GM21528 (cell line): ENCODE results near the gene OR13J1.
"Not testable (repeated sequence)": the region's sequence is repeated elsewhere in the genome, so short reads cannot be mapped to it uniquely, and the experiment has no call there.

ENCODE experiments used
- ATAC-seq: cut with Tn5 transposase; IDR thresholded peaks from one replicate; pipeline ENCODE4 v1.9.1; 2021; ENCODE audit warnings: mild to moderate bottlenecking, moderate library complexity; ENCODE audit not compliant: unreplicated experiment, low FRiP score

The OR13J1 gene

DNA sequence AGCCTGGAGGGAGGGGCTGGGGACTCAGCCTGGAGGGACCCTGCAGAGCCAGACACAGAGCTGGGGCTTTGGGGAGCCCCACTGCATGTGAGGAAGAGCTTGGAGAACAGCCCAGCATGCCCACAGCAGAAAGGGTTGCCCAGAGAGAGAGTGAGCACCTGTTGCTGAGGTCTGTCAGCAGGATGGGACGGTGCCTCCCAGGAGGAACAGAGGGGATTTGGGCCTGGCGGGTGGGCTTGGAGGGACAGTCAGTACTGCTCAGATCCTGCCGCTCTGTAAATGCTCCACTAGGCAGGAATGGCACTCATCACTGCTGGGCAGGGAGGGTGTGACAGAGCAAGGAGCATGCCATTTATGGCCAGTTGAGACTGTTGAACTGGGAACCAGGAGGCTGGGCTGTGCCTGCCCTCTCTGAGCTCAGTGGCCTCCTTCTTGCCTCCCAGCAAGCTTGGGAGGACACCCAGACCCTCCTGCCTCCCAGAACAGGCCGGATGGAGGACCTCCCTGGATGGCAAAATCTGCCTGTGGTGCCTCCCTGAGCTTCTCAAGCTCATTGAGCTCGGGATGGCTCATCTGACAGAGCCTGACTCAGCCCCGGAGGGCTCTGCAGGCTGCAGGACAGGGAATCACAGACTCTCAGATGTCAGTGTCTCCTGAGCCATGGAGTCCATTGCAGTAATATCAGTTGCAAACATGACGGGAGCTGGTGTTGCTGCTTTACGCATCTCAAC, 35.0 kb upstream of the OR13J1 start:
- ATAC-seq, result no peak

DNA sequence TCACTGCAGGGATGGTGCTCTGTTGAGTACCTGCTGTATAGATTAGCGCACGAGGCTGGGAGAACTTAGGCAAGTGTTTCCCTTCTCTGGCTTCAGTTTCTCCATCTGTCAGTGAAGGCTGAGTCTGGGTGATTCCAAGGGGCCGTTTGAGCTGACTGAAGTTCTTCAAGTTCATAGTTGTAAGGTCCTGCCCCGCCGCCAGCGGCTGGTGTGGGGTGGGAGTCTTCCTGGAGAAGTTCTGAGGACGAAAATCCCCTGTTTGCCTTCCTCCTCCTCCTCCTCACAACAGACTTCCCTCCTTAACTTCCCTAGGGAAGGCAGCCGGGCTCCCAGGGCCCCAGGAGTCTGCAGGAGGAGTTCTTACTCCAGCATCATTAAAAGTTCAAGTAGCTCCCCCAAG, 34.1 kb upstream of the OR13J1 start:
- no peak for ATAC-seq

DNA sequence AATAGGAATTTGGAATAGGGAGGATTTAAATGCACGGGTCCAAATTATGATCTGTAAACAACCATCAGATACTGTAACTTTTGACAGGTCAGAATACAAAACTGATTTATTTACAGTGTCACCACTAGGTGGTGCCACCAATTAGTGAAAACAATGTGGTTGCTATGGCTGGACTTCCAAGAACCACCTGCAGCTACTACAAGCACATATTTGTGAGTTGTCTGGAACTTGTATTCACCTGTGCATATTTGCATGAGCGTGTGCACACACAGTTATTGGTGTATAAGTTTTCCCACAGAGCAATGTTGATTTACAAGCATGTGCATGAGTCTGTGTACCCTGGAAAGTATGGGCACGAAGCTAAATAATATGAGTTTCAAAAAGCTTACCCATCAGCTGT, 32.8 kb upstream of the OR13J1 start:
- no peak for ATAC-seq

DNA sequence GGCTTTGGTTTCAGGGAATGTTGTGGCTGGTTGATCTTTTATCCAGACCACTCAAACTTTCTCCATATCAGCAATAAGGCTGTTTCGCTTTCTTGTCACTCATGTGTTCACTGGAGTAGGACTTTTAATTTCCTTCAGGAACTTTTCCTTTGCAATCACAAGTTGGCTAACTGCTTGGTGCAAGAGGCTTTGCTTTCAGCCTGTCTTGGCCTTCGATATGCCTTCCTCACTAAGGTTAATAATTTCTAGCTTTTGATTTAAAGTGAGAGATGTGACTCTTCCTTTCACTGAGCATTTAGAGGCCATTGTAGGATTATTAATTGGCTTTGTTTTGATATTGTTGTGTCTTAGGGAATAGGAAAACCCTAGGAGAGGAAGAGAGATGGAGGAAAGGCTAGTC, 28.8 kb upstream of the OR13J1 start:
- ATAC-seq, result no peak

DNA sequence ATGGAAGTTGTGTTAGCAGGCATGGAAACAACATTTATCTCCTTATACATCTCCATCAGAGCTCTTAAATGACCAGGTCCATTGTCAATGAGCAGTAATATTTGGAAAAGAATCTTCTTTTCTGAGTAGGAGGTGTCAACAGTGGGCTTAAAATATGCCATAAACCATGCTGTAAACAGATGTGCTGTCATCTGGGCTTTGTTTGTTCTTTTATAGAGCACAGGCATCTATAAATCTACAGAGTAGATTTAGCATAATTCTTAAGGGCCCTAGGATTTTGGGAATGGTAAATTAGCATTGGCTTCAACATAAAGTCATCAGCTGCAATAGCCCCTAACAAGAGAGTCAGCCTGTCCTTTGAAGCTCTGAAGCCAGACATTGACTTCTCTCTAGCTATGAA, 28.1 kb upstream of the OR13J1 start:
- ATAC-seq, result no peak

DNA sequence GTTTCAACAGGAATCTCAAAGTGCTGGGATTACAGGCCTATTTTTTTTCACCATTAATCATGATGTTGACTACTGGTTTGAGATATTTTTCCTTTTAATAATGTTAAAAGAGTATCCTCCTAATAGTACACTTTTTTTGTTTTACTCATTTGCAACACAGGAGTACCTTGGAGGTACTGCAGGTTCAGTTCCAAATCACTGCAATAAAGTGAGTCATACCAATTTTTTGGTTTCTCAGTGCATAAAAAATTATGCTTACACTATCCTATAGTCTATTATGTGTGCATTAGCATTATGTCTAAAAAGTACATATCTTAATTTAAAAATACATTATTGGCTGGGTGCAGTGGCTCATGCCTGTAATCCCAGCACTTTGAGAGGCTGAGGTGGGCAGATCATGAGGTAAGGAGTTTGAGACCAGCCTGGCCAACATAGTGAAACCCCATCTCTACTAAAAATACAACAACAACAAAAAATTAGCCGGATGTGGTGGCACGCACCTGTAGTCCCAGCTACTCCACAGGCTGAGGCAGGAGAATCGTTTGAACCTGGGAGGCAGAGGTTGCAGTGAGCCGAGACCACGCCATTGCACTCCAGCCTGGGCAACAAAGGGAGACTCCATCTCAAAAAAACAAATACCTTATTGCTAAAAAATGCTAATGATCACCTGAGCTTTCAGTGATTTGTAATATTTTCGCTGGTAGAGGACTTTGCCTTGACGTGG, 27.3 kb upstream of the OR13J1 start:
- not testable (repeated sequence) for ATAC-seq

DNA sequence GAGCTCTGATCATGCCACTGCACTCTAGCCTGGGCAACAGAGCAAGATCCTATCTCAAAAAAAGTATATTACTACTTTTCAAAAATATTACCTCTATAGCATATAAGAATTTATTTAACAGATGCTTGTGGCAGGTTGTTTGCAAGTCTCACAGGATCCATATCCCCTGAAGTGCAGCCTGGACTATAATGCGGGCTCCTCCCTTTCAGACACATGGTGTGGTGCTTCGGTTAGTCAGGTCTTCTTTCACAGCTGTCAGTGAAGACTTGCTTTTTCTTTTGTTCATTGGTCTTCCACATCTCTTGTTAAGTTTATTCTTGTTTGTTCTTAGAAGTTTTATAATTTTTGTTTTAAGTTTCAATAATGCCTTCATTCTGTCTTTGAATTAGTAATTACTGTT, 26.4 kb upstream of the OR13J1 start:
- no peak for ATAC-seq

DNA sequence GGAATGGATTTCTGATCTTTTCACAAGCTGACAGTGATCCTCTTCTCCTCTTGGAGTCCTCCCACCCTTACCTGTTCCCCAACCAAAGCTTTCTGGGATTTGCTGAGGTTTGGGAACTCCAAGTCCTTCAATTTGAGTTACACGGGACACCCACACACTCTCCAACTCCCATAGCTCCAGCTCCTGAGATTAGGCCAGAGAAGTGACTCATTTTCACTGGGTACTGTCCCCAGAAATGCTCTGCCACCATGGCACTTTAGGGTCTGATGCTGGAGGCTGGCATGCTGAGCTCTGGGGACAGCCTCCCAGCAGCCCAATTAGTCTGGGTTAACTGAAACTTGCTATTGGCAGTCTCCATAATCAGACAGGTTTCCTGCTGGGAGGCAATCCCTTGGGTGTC, 21.9 kb upstream of the OR13J1 start:
- ATAC-seq, result no peak

DNA sequence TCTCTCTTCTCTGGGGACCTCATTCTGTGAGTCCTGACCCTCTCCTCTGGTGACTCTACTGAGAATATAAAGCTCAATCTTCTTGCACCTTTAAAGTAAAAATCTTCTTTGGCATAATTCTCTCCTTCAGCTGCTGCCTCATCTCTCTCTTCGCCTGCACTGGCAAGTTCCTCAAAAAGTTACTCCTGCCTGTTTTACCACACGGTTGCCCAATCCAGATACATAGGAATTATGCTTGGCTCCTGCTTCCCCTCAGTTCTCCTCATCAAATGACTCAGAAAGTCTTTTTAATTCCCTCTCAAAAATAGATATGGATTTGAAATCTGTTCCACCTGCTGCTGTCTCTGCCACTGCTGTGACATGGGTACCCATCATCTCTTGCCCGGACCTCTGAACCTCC, 21.4 kb upstream of the OR13J1 start:
- ATAC-seq, result no peak

DNA sequence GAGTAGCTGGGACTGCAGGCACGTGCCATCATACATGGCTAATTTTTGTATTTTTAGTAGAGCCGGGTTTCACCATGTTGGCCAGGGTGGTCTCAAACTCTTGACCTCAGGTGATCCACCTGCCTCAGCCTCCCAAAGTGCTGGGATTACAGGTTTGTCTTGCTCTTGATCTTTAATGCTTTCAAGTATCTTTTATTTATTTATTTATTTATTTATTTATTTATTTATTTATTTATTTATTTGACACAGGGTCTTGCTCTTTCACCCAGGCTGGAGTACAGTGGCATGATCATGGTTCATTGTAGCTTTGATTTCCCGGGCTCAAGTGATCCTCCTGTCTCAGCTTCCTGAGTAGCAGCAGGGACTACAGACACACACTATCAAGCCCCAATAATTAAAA, 14.7 kb upstream of the OR13J1 start:
- not testable (repeated sequence) for ATAC-seq

DNA sequence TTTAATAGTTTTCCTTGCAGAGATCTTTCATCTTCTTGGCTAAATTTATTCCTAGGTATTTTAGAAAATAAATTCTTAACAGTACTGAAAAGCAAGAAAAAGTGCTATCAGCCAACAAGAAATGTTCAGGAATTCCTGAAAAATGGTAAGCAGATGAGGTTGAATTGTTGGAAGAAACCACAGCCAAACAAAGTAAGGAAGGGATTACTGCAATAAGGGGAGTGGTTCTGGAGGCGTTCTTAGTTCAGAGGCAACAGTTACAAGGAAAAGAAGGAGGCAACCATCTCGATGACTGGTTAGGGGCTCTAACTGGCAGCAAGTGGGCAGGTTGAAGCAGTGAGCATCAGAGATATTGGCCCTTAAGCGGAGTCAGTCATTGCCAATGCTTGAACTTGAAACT, 12.8 kb upstream of the OR13J1 start:
- no peak for ATAC-seq

DNA sequence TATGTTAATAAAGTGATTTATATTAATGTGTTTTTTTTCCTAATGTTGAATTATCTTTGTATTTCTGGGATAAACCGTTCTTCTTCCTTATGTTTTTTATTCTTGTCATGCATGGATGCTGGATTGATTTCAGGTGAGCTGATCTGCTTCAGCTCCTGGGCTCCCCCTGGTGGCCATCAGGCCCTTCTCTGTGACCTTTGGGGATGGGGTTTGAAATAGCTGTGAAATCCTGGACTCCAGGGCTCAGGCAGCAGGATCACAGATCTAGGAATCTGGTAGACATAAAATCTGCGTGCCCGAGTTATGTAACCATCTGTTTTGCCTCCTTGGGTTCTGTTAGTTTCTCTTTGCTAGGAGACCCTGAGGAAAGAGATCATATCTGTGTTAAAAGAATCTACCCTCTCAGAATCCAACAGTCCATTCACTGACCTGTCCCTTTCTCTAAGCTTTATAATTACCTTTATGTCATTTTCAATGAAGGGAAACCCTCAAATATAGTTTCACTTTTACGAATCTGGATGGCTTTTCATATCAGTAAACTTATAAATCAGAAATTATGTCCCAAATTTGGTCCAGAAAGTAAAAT, 12.2 kb upstream of the OR13J1 start:
- ATAC-seq, result no peak

DNA sequence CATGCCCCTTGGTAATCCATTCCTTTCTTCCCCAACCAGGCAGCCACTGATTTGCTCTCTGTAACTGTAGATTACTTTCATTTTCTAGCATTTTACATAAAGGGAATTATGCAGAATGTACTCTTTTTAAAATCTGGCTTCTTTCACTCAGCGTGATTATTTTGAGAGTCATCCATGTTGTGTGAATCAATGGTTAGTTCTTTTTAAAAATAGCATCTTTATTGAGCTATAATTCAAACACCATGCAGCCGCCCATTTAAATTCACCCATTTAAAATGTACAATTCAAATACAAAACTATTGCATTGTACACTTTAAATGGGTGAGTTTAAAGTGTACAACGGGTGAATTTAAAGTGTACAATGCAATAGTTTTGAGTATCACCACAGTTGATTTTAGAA, 2.3 kb upstream of the OR13J1 start:
- no peak for ATAC-seq

DNA sequence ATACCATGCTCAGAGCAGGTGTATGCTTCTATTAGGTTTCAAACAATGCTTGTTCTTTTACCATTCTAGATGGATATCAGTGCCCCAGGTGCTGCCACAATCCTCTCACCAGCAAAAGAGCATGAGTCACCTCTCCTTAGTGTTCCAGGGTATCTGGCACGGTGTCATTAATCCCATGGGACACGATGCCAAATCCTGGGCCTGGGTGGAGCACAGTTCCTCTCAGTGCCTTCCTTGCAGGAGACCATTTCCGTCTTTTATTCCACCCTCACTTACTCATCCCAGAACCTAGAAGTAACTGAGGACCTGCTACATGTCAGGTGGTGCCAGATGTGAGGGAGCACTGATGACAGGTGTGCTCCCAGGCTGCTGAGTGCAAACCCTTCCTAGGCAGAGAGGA, 1.3 kb upstream of the OR13J1 start:
- no peak for ATAC-seq

DNA sequence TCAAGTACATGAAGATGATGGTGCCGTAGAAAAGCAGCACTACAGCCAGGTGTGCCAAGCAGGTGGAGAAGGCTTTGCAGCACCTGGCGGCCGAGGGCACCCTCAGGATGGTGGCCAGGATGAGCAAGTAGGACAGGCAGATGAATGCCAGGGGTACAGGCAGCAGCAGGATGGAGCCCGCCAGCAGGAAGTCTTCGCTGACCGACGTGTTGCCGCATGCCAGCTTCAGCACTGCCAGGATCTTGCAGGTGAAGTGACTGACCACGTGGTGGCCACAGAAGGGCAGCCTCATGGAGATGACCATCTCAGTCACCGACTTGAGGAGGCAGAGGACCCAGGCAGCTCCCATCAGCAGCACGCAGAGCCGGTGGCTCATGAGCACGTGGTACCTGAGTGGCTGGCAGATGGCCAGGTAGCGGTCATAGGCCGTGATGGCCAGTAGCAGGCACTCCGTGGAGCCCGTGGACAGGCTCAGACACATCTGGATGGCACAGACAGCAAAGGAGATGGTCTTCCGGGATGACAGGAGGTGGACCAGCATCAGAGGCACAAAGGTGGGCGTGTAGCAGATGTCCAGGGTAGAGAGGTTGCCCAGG, 482 bp downstream of the OR13J1 start:
- no peak for ATAC-seq

DNA sequence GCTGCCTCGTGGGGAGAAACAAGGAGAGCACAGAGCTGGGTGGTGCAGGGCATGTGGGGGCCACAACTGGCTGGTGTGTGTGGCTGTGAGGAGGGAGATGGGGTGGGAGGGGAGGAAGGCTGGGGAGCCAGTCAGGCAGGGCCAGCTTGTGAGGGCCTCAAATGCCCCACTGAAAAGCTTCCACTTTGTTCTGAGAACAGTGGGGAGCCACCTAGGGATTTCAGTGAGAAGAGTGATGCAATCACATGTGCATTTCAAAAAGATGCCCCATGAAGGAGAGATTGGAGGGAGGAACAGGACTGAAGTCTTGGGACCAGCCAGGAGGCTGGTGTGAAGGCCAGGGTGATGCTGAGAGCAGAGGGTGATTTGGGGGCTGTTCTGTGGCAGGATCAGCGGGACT, 1.3 kb downstream of the OR13J1 start:
- ATAC-seq, result no peak

DNA sequence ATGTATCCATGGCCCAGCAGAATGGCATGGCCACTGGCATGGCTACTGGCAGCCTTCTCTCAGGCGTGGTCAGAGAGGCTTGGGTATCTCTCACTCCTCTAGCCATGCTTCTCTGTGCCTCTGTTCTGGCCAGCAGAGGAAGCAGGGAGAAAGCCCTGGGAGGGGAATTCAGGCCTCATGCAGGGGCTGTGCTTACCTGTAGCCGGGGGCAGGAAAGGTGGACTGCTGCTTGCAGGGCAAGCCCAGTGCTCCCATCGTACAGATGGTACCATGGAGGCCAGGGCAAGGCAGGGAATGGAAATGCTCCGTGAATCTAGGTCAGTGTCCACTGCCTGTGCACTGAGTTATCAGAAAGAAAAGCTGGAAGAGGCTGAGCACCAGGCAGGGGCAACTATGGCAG, 2.7 kb downstream of the OR13J1 start:
- ATAC-seq, result no peak

DNA sequence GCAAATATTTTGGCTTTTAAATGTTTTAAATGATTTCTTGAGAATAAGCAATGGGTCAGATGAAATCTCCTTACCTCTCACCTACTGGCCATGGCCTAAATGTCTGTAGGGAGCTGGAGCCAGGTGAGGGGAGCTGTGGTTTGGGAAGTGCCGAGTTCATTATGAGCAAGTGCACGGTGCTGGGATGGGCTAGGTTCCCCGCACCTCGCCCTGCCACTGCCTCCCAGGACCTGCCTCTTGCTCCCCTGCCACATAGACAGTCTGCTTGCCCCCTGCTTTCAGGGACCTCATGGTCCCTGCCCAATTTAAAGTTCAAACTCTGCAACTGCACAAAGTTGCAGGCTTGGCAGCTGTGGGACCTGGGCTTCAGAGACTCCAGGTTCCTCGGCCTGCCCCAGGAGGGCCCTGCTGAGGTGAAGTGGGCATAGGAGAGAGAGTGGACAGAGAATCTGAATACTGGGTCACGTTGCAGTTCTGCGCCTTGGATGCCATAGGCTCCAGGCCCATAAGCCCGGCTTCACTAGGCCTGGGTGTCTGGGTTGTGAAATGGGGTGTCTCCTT, 5.4 kb downstream of the OR13J1 start:
- ATAC-seq, result no peak

DNA sequence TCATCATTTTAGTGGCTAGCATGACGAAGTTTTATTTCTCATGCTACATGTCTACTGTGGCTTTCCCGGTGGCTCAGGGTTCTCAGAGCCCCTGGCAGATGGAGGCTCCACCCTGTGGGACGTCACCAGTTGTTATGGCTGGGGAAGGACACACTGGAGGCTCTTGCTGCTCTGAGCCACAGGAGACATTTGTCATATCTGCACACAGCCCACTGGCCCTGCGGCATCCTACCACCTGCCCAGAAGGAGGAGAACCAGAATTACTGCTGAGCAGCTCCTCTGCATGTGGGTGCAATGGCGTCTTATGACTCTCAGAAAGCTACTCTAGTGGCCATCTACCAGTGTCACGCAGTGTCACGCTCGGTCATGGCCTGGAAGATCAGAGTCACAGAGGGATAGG, 6.6 kb downstream of the OR13J1 start:
- no peak for ATAC-seq

DNA sequence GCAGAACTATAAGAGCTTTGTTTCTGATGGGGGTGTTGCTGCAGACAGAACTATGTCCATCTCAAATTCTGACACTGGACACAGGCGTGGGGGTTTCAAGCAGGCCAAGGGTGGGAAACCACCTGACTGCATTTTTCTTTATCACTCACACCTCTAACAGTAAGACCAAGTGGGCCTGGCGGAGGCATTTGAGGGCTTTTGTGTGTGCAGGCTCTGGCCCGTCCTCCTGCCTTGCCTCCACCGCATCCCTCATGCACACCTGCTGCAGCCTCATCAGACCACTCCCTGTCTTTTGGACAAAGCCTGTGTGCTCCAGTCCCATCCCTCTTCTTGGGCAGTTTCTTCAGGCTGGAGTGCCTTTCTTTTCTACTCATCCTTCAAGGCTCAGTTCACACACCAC, 7.9 kb downstream of the OR13J1 start:
- ATAC-seq, result no peak

DNA sequence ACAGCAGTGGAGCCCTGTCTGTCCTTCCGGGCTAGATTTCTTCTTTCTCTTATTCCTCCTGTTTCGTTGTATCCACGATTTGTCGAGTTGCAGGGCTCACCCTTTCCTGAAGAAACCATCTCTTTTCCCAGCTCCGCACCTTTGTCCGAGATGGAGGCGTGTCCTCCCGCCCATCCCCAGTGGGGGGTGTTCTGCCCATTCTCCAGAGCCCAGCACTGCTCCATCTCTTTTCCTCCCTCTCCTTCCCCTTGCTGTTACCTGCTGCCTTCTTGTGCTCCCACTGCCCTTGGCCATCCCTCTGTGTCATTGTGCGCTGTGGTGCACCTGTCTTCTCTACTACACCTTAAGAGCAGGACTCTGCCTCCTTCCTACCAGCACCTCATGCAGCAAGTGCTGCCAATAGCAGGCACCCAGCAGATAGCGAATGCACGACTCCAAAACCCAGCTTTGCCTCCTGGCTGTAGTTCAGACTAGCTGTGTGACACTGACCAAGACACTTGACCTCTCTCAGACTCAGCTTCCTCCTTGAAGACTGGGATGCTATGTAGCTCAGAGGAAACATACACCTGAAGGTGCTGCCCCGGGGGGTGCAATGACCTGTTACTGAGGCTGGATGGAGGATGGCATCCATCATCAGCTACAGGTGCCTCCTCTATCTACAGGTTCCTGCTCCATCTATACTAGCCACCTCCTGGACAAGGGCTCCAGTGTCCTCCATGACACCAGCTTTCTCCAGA, 8.9 kb downstream of the OR13J1 start:
- no peak for ATAC-seq
